SK-N-SH treated with all-trans-retinoic acid at 6 μM for 48 hours (cell line): ENCODE measurements around the gene CFAP73.

Experiments used
- PATZ1 ChIP-seq: fragments of 250-450 bp; sonication (Bioruptor Pico); IDR thresholded peaks from 2 replicates; pipeline ENCODE4 v1.8.0; 2020; ENCODE audit warnings: mild to moderate bottlenecking, moderate library complexity, borderline replicate concordance
- POU6F1 ChIP-seq: fragments of 250-450 bp; sonication (Bioruptor Pico); IDR thresholded peaks from 2 replicates; pipeline ENCODE4 v1.8.0; 2021; ENCODE audit warnings: low read depth, mild to moderate bottlenecking, moderate library complexity, borderline replicate concordance
- TOX ChIP-seq: fragments of 250-450 bp; sonication (Bioruptor Pico); IDR thresholded peaks from 2 replicates; pipeline ENCODE4 v1.8.0; 2021; ENCODE audit warnings: mild to moderate bottlenecking, moderate library complexity, borderline replicate concordance
- ZNF565 ChIP-seq: fragments of 450-650 bp; formaldehyde crosslinking; conservative IDR thresholded peaks from 2 replicates; pipeline ENCODE4 v1.5.0; 2020; ENCODE audit warnings: low read depth, mild to moderate bottlenecking, moderate library complexity

- no peak for TF ChIP-seq TOX (CRISPR knock-in tag)
- no peak for TF ChIP-seq ZNF565
- no peak for TF ChIP-seq POU6F1 (CRISPR knock-in tag)
- TF ChIP-seq PATZ1 (CRISPR knock-in tag), result no peak
Observed at GRCh38 chr12:113208041-113208934, 58.8 kb downstream of the CFAP73 start.
